GM12878 (cell line): ENCODE results near the gene TRPM3. TPM values are rescaled to one million over a fixed set of nuclear protein-coding genes. Genes with fewer than 3 reads are reported as not detected.

Experiments used
- ATAC-seq: fragments of 200-7000 bp; cut with Tn5 transposase; 3 replicates; pipeline ENCODE4 v1.9.1; 2020; ENCODE audit warnings: mild to moderate bottlenecking, moderate library complexity
- BruUV-seq: library from RNA; stranded (reverse); fragments of 400-500 nt; replicated peaks from 2 replicates; lab custom pipeline; 2021; lab: Mats Ljungman, UMichigan
- CTCF ChIA-PET: fragments of 300-600 bp; sonication (Branson Sonifier 250); formaldehyde crosslinking; extraction: SDS; loops from one replicate; lab custom pipeline; 2021; ENCODE audit warnings: inconsistent platforms; lab: Yijun Ruan, JAX
- POLR2A ChIA-PET: fragments of 350-600 bp; formaldehyde crosslinking; extraction: SDS; loops from one replicate; lab custom pipeline; 2021; ENCODE audit warnings: inconsistent platforms; lab: Charles Lee
- RAD21 ChIA-PET: fragments of 300-600 bp; sonication (Branson Sonifier 250); formaldehyde crosslinking; loops from one replicate; lab custom pipeline; 2023; ENCODE audit warnings: antibody characterized with exemption; ENCODE audit not compliant: unreplicated experiment; lab: Charles Lee
- SMC1A ChIA-PET: fragments of 300-600 bp; sonication (Branson Sonifier 250); formaldehyde crosslinking; loops from one replicate; lab custom pipeline; 2023; ENCODE audit not compliant: unreplicated experiment, uncharacterized antibody; lab: Charles Lee
- DNase-seq: peaks from one replicate; pipeline ENCODE4 v3.0.0-alpha.2; 2011; ENCODE audit warnings: low read depth, low spot score
- FAIRE-seq: peaks from 3 replicates; lab custom pipeline; 2011; peaks lifted over from hg19 to GRCh38; lab: Jason Lieb, UNC
- H2AFZ ChIP-seq: 2 replicates; pipeline ENCODE4 v1.6.0; 2011; ENCODE audit warnings: low read depth, low read length, control low read depth; ENCODE audit not compliant: control insufficient read depth
- H3K27ac ChIP-seq: 2 replicates; pipeline ENCODE4 v1.5.1; 2011; ENCODE audit warnings: control low read depth; ENCODE audit not compliant: control insufficient read depth, insufficient read depth
- H3K27me3 ChIP-seq, 2 experiments: replicated peaks in 1 of 2; 2 replicates each; pipeline versions ENCODE4 v1.6.0 to v1.6.1; 2011; ENCODE audit warnings: low read length in 1 of 2; ENCODE audit not compliant: control insufficient read depth in 2 of 2, insufficient read depth in 2 of 2
- H3K36me3 ChIP-seq, 2 experiments: 2 replicates each; pipeline ENCODE4 v1.5.1; 2011; ENCODE audit warnings: low read length in 1 of 2; ENCODE audit not compliant: control insufficient read depth in 2 of 2, insufficient read depth in 2 of 2
- H3K4me1 ChIP-seq: 2 replicates; pipeline ENCODE4 v1.6.1; 2011; ENCODE audit warnings: mild to moderate bottlenecking, low read length, moderate library complexity, mixed read lengths; ENCODE audit not compliant: control insufficient read depth, insufficient read depth
- H3K4me2 ChIP-seq: 2 replicates; pipeline ENCODE4 v1.6.0; 2011; ENCODE audit warnings: control low read depth; ENCODE audit not compliant: control insufficient read depth, insufficient read depth
- H3K4me3 ChIP-seq: fragments of 200-600 bp; sonication (generic); 2 replicates; pipeline ENCODE4 v1.5.1; 2016
- H3K79me2 ChIP-seq: 2 replicates; pipeline ENCODE4 v1.6.0; 2011; ENCODE audit warnings: low read length; ENCODE audit not compliant: control insufficient read depth, insufficient read depth
- H3K9ac ChIP-seq: 2 replicates; pipeline ENCODE4 v1.8.0; 2011; ENCODE audit warnings: low read length, control low read depth, mixed read lengths; ENCODE audit not compliant: control insufficient read depth, insufficient read depth
- H3K9me3 ChIP-seq: replicated peaks from 3 replicates; pipeline ENCODE4 v1.5.1; 2011; ENCODE audit warnings: mild to moderate bottlenecking, low read length; ENCODE audit not compliant: control insufficient read depth, insufficient read depth
- H4K20me1 ChIP-seq: 2 replicates; pipeline ENCODE4 v1.6.0; 2011; ENCODE audit not compliant: control insufficient read depth, insufficient read depth
- BACH1 ChIP-seq: fragments of 450-650 bp; IDR thresholded peaks from 2 replicates; pipeline ENCODE4 v1.6.1; 2017; ENCODE audit warnings: mild to moderate bottlenecking, borderline replicate concordance
- FOS ChIP-seq: IDR thresholded peaks from 3 replicates; pipeline ENCODE4 v1.6.1; 2011; ENCODE audit warnings: borderline replicate concordance; ENCODE audit not compliant: insufficient read length; ENCODE audit errors: extremely low read depth
- MYB ChIP-seq: fragments of 150-350 bp; IDR thresholded peaks from 2 replicates; pipeline ENCODE4 v1.6.1; 2014; ENCODE audit warnings: mild to moderate bottlenecking, low read depth, low read length, borderline replicate concordance
- MYC ChIP-seq: IDR thresholded peaks from 2 replicates; pipeline ENCODE4 v1.6.1; 2011; ENCODE audit warnings: mild to moderate bottlenecking, low read length, moderate library complexity, inconsistent platforms; ENCODE audit not compliant: insufficient read depth, insufficient replicate concordance, insufficient read length, severe bottlenecking
- NFIC ChIP-seq: IDR thresholded peaks from 2 replicates; pipeline ENCODE4 v1.6.1; 2012; ENCODE audit warnings: low read depth, mild to moderate bottlenecking, inconsistent platforms, low read length, moderate library complexity
- RAD21 ChIP-seq: IDR thresholded peaks from 2 replicates; pipeline ENCODE4 v1.6.1; 2011; ENCODE audit warnings: mild to moderate bottlenecking, low read depth, low read length, moderate library complexity; ENCODE audit not compliant: insufficient read depth
- RAD51 ChIP-seq: fragments of 450-650 bp; IDR thresholded peaks from 2 replicates; pipeline ENCODE4 v1.6.1; 2016; ENCODE audit warnings: moderate library complexity, mild to moderate bottlenecking, inconsistent platforms
- TAF1 ChIP-seq: IDR thresholded peaks from 2 replicates; pipeline ENCODE4 v1.6.1; 2011; ENCODE audit warnings: mild to moderate bottlenecking, low read depth, low read length, borderline replicate concordance
- TARDBP ChIP-seq: IDR thresholded peaks from 2 replicates; pipeline ENCODE4 v1.6.1; 2016; ENCODE audit warnings: borderline replicate concordance
- ZNF217 ChIP-seq: fragments of 450-650 bp; IDR thresholded peaks from 2 replicates; pipeline ENCODE4 v1.6.1; 2017; ENCODE audit warnings: antibody characterized with exemption, mild to moderate bottlenecking
- ZNF24 ChIP-seq: fragments of 450-650 bp; IDR thresholded peaks from 2 replicates; pipeline ENCODE4 v1.6.1; 2017; ENCODE audit warnings: antibody characterized with exemption, mild to moderate bottlenecking
- WGBS: methylation state at CpG from one replicate; pipeline ENCODE4 v1.1.6; 2016; ENCODE audit warnings: low lambda C conversion rate; ENCODE audit not compliant: insufficient replicate concordance, insufficient coverage; ENCODE audit errors: missing lambda C conversion rate; 5-methylcytosine and 5-hydroxymethylcytosine counted together
- in situ Hi-C: fragments of 300-500 bp; cut with MboI; formaldehyde crosslinking; loops from 9 replicates; pipeline ENCODE4 v1.14.3; 2018; ENCODE audit warnings: mixed read lengths
- intact Hi-C: fragments of 100-400 bp; cut with micrococcal nuclease; formaldehyde crosslinking; loops from one replicate; pipeline ENCODE4 v1.14.2; 2022; ENCODE audit not compliant: unreplicated experiment
- polyA plus RNA-seq, 11 experiments: library from polyadenylated mRNA; depleted of rRNA in 4 of 11; unstranded in 6 of 11; stranded (reverse) in 5 of 11; fragments of >200 nt; fragmentation: Nextera tagmentation in 4 of 11; fragmentation: Illumina TruSeq in 1 of 11; extraction: Ambion mirVana in 4 of 11; extraction: Trizol in 1 of 11; gene quantifications; 1 replicate in 1 of 11; 2 replicates in 10 of 11; pipeline versions ENCODE4 v1.2.1 to v1.2.3, GENCODE V29; 2011 to 2016; ENCODE audit warnings: inconsistent platforms in 2 of 11, missing spikeins in 2 of 11, low read depth in 1 of 11
- total RNA-seq, 4 experiments: library from RNA; depleted of rRNA in 3 of 4; stranded (reverse); fragments of >200 nt in 3 of 4; fragmentation: Illumina TruSeq in 1 of 4; extraction: Trizol in 1 of 4; gene quantifications; 2 replicates each; pipeline versions ENCODE4 v1.2.1 to v1.2.3, GENCODE V29; 2013 to 2021
- TF ChIP-seq, protein P1 (sequence below): fragments of 450-650 bp; IDR thresholded peaks from 2 replicates; pipeline ENCODE4 v1.6.1; 2017; ENCODE audit warnings: antibody characterized with exemption, mild to moderate bottlenecking, moderate library complexity
- TF ChIP-seq, protein P2 (sequence below): IDR thresholded peaks from 2 replicates; pipeline ENCODE4 v1.6.1; 2011; ENCODE audit warnings: low read depth, mild to moderate bottlenecking, low read length, moderate library complexity, borderline replicate concordance; ENCODE audit errors: extremely low read depth

TRPM3 gene
- total and polyA plus RNA-seq, 10 of the 15 experiments (the other 5 are each of a cell fraction or from before 2014, with no cell fraction given), result not detected

DNA sequence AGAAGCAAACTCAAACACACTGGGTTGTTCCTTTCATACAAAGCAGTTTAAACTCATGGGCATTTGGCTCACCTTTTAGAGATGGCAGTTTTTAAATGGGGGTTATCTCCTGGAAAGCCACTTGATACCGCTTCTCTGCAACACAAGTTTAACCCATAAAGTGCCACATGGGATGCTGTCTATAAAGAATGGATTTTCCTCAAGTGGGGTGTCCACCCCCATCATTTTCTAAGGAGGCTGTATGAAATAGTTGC is 528 bp upstream of the TRPM3 start:
- ATAC-seq, result no peak
- Histone ChIP-seq H3K4me3 (no peak overlapping the region), H3K36me3 (no peaks in the 10 kb centered on the region), H3K9ac (no peak overlapping the region), H3K4me2 (no peak overlapping the region), H3K79me2 (no peaks in the 10 kb centered on the region), H3K9me3 (no peaks in the 10 kb centered on the region), H3K27me3 (no peaks in the 10 kb centered on the region; a peak in 2 of 4 replicates), H3K27ac (no peak overlapping the region), H4K20me1 (no peaks in the 10 kb centered on the region), H3K4me1 (no peaks in the 10 kb centered on the region), H2AFZ (no peak overlapping the region)
- WGBS, result 44% methylated on average over 1 of the region's 1 CpG
- ChIA-PET POLR2A (no interaction called here), SMC1A (no interaction called here), RAD21 (no interaction called here), CTCF (no interaction called here)
- FAIRE-seq, result no peak
- intact Hi-C loops, result no loop called here
- no peak for TF ChIP-seq MYC
- TF ChIP-seq TARDBP, result no peak
- no peak for TF ChIP-seq NFIC
- in situ Hi-C loops, result no loop called here
- no peak for DNase-seq
- no TSS peak for BruUV-seq

DNA sequence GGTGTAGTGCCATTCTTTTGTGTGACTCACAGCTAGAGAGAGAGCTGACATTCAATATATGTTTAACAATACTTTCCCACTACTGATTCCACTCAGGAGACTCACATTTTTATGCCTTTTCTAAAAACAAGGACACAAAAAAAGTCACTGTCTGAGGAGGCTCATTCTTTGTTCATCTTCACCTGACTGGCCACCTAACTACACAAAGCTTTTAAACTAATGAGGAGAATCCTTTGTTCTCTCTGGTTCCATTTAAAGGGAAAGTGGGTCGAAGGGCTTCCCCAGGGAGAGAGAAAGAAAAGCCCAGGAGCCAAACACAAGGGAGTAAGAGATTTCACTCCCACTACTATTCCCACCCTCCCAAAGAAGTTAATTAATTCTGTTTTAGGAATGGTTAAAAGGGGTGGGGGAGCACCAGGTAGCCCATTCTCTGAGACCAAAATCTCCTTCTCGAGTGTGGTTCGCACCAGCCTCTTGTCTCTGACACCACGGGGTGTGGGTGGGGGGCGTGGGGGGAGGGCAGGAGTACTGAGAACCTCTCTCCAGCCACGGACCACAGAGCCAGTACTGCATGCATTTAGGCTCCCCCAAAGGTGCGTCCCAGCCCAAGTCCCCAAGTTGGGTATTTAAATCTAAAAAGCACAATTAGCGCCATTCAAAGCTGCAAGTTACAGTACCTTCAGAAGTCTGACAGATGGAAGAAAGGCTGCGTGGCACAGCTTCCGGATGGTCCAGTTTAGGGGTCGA is 747 bp downstream of the TRPM3 start:
- Histone ChIP-seq H3K79me2 (no peaks in the 10 kb centered on the region), H3K36me3 (no peaks in the 10 kb centered on the region), H3K4me2 (no peak overlapping the region), H3K27ac (no peak overlapping the region), H3K4me1 (no peaks in the 10 kb centered on the region), H3K9me3 (no peaks in the 10 kb centered on the region), H3K4me3 (no peak overlapping the region), H3K9ac (no peak overlapping the region), H2AFZ (no peak overlapping the region), H4K20me1 (no peaks in the 10 kb centered on the region), H3K27me3 (no peaks in the 10 kb centered on the region; a peak in 2 of 4 replicates)
- ChIA-PET CTCF (no interaction called here), RAD21 (no interaction called here), POLR2A (no interaction called here), SMC1A (no interaction called here)
- no TSS peak for BruUV-seq
- in situ Hi-C loops, result no loop called here
- intact Hi-C loops, result no loop called here
- no peak for ATAC-seq
- FAIRE-seq, result no peak
- TF ChIP-seq ZNF217 (no peak), TAF1 (no peak), TARDBP (no peak), RAD51 (no peak), FOS (no peak), BACH1 (no peak), ZNF24 (no peak), MYB (no peak), RAD21 (no peak)
- TF ChIP-seq, protein P1, sequence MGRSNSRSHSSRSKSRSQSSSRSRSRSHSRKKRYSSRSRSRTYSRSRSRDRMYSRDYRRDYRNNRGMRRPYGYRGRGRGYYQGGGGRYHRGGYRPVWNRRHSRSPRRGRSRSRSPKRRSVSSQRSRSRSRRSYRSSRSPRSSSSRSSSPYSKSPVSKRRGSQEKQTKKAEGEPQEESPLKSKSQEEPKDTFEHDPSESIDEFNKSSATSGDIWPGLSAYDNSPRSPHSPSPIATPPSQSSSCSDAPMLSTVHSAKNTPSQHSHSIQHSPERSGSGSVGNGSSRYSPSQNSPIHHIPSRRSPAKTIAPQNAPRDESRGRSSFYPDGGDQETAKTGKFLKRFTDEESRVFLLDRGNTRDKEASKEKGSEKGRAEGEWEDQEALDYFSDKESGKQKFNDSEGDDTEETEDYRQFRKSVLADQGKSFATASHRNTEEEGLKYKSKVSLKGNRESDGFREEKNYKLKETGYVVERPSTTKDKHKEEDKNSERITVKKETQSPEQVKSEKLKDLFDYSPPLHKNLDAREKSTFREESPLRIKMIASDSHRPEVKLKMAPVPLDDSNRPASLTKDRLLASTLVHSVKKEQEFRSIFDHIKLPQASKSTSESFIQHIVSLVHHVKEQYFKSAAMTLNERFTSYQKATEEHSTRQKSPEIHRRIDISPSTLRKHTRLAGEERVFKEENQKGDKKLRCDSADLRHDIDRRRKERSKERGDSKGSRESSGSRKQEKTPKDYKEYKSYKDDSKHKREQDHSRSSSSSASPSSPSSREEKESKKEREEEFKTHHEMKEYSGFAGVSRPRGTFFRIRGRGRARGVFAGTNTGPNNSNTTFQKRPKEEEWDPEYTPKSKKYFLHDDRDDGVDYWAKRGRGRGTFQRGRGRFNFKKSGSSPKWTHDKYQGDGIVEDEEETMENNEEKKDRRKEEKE, result no peak
- TF ChIP-seq, protein P2, sequence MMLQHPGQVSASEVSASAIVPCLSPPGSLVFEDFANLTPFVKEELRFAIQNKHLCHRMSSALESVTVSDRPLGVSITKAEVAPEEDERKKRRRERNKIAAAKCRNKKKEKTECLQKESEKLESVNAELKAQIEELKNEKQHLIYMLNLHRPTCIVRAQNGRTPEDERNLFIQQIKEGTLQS, result no peak
- DNase-seq, result no peak
- WGBS, result 8% methylated on average over 11 of the region's 11 CpGs
